ENCODE data around the gene GADD45G.

GADD45G gene

DNA sequence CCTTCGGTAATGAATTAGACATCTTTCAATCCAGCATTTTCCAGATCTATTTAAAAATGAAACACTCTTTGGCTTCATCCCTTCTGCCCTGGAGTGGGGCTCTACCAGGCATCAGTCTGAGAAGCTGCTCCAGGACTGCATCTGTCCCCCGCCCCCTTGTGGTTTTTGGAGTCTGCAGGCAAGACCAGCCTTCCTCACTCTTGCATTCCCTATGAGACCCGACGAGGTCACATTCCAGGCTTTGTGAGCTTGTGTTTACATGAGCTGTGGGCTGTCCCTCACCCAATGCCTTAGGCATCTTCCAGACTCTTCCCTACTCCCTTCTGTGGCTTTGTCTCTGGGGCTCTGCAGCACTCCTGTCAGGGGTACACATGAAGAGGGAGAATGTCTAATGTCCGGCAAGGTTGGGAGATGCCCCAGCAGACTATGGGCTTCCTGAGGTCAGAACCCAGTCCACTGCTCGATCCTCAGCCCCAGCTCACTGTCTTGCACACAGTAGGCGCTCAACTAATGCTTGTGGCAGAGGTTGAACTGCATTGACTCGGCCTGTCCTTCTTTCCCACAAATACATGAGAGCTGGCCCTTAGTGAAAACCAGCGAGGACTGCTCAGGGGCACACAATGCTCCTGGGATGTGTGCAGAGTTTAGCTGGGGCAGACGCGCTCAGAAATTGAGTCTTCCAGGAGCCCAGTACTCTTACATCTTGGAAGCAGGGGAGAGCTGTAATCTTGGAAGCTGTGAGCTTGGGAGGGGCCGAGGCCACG lies 11.7 kb upstream of the GADD45G start:
- peak; percentile 60 for DNase-seq (ENCODE audit: low spot score)

DNA sequence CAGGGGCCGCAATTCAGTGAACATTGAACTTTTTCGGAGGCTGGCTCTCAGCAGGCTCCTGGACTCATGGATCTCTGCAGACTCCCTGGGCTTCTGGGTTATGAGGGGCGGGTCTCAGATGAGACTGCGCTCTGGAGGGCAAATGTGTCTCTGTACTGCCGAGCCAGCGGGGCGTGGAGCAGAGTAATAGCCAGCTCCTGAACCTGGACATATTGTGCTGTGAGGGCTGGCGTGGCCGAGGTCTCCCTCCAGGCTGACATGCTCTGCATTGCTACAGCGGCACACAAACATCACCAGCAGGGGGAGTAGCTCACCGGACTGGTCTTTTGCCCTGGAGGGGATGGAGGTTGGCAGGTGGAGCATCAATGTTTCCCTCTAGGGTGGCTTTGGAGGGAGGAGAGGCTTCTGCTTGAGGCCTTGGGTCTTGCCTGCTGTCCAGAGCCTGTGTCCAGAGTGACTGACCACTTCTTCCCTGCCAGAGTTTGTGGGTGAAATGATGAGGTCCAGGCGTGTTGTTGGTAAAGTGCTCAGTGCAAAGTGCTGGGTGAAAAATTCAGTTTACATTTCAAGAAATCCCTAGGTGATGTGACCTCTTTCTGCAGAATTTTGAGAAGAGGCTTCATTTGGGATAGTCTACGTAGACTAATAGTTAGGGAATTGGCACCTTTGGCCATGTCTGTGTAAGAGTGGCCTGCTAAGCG lies 10.9 kb upstream of the GADD45G start:
- peak; percentile 57 for DNase-seq (ENCODE audit: low spot score)

DNA sequence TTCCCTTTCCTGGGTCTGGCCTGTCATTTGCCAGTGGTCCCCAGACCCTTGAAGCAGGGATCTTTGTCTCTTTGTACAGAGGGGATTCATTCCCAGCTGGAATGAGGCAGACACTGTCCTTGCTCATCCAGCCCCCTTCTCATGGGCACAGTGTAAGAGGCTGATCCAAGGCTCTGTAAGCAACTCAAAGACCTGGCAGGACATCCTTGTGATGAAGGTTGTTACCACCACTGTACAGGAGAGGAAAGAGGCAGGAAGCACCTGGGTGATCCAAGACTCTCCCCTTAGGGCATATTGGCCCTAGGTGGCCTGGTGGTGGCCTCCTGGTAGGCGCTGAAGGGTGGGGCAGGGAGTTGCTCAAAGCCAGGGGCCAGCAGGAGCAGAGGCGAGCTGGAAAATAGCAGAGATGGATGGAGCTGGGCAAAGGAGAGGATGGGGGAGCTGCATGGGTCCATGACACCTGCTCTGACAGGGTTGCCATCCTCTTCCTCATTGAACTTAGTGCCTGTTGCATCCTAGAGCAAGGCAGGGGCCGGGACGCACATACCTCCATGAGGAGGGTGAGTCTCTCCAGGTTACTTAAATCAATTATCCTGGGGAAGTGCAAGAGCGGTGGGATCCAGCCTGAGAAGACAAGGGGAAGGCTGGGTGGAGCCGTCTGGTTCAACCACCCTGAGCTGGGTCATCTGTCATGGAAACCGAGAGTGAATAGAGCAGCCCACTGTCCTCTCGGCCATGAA lies 9.8 kb upstream of the GADD45G start:
- peak; percentile 33 for DNase-seq (ENCODE audit: low spot score)

DNA sequence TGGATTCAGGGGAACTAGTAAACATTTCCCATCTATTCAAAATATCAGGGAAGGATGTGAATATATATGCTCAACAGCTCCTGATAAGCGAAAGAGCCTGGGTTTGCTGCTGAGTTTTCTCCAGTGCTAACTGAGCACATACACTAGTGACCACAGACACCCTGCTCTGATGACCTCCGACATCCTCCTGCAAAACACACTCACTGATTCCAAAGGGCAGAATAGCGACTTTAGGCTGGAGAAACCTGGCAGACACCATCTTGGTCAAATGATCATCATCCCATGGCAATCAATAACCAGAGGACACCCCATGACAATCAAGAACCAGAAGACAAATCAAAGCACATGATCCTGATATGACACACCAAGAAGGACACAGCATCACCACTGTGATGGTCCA lies 9.2 kb upstream of the GADD45G start:
- DNase-seq (ENCODE audit: low spot score), result no peak

DNA sequence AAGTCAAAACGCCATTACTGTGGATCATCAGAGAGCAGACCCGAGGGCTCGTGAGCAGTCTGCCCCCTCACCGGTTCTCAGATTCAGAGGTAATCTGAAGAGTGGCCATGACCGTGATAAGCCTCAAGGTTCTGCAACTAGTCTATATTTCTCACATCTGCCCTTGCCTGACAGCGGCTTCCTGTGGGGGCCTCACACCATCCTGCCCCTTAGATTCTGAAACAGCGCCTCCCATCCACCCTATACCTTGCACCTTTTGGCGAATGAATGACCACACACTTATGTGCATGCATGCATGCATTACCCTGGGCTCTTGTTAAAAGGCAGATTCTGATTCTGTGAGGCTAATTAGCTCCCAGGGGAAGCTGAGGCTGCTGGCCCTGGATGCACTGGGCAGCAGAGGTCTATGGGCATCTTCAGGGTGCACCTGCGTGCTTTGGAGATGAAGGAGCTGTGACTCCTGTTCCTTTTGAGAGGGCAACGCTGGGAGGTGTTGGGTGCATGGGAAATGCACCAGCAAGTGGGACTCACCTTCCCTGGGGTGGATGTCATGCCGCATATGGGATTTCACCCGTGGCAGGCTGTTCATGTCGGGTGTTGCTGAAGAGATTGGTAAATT lies 7.8 kb upstream of the GADD45G start:
- peak; percentile 44 for DNase-seq (ENCODE audit: low spot score)

DNA sequence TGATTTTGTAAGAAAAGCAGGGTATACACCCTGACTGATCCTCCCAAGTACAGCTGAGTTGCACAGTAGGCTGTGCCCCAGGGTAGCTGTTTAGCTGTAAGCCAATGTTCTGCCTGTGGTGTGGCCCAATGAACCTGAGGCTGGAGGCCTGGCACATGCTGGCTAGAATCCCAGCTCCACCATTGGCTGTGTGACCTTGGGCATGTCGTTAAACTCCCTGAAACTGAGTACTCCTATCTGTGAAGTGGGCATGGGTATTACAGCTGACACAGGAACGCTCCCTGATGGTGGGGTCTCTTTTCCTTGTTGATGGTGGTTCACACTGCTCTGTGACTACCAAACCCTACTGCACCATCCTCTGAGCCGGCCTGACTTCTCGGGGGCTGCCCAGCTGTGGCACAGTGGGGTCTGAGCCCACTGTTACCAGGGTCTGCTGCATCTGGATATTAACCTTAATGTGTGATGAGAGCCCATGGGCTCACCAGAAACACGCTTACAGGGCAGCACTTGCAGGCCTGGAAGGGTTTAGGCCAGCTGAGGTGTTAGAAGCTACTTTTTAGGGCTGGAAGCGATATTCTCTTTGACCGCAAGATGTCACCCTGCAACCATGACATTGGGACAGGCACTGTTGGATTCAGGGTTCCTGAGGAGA lies 7.0 kb upstream of the GADD45G start:
- peak; percentile 73 for DNase-seq (ENCODE audit: low spot score)

DNA sequence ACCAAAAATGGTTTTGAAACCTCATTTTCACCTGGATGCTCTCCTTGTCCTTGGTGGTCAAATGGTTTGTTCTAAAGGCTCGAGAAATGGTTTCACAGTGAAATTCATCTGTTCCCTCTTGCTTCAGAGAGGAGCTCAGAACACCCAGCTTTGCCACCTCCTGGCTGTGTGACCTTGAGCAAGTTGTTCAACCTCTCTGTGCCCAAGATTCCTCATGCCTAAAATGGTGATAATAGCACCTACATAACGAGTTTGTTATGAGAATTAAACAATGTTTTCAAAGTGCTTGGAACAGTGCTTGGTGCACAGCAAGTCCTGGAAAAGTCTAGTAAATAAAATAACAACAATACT lies 6.5 kb upstream of the GADD45G start:
- no peak for DNase-seq (ENCODE audit: low spot score)

DNA sequence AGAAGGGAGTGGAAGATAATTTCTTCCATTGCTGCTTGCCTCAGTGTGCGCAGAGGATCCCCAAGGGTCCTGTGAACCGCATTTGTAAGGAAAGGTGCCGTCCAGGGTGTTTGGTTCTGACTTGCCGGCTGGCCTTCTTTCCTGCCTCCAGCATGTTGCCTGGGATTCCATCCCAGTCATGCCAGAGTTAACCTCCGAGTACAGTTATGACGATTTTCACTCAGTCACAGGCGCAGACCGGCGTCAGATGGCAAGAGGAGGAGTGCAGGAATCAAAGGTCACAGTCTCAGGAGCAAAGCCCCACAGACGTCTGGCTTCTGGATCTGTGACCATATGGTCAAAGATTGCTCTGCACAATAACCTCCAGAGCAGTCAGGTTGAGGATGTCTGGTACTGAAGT lies 5.9 kb upstream of the GADD45G start:
- peak; percentile 37 for DNase-seq (ENCODE audit: low spot score)

DNA sequence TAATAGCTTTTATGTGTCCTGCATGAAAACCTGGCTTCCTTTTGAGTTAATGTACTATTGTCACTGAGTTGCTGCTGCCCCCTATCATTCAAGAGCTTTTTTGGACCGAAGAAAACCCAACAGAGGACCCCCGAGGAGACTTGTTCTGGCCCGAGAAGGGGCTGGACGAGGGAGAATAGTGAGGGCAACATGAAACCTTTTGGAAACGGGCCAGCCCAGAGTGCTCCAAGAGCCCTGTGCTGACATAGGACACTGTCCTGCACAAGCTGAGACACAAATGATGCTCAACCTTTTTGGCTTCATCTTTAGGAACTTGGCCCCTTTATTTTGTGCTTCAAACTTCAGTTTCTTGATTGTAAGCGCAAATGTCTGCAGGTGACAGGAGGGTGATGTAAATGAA lies 4.0 kb upstream of the GADD45G start:
- DNase-seq (ENCODE audit: low spot score), result peak; percentile 36

DNA sequence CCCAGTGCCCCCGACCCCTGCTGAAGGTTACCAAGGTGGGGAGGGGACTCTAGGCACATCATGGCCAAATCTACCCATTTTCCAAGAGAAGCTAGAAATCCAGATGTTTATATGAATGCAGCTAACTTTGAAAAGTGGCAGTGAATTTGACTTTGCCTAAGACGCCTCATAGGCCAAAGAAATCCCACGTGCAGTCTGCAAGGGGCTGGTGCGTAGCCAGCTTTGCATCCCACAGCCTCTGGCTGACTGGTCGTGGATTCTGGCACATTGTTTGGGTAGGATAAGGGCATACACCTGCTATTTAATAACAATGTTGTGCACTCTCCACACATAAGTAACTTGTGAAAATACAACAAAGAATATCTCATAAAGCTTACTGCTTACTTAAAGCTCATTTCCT lies 3.5 kb upstream of the GADD45G start:
- no peak for DNase-seq (ENCODE audit: low spot score)

DNA sequence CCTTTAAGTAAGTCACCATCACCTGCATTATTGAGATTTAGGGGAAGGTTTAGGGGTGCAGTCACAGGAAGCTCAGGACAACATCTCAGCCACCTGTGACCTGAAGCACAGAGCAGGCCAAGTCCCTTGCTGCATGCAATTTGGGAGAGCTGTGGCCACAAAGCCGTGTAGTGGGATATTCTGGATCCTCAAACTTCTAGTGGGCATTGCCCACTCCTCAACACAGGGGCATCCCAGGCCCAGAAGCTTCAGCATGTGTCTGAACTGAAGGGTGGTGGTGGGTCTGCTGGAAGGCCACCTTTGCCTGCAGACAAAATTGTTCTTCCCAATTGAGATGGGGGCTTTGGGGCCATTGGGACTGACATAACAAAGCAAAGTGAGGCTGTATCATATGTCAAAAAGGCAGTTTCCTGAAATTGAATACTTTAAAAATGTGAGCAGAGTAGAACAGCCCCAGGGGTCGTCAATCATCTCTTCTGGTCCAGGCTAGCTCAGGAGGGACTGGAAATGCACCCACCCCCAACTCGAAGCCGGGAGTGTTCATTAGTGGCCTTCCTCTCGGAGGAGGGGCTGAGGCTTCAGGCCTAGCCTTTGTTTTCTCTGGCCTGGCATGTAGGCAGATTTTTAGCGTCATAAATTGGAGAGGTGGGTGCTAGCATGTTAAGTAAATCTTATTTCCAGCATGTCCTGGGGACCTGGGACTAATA lies 2.8 kb upstream of the GADD45G start:
- peak; percentile 25 for DNase-seq (ENCODE audit: low spot score)

DNA sequence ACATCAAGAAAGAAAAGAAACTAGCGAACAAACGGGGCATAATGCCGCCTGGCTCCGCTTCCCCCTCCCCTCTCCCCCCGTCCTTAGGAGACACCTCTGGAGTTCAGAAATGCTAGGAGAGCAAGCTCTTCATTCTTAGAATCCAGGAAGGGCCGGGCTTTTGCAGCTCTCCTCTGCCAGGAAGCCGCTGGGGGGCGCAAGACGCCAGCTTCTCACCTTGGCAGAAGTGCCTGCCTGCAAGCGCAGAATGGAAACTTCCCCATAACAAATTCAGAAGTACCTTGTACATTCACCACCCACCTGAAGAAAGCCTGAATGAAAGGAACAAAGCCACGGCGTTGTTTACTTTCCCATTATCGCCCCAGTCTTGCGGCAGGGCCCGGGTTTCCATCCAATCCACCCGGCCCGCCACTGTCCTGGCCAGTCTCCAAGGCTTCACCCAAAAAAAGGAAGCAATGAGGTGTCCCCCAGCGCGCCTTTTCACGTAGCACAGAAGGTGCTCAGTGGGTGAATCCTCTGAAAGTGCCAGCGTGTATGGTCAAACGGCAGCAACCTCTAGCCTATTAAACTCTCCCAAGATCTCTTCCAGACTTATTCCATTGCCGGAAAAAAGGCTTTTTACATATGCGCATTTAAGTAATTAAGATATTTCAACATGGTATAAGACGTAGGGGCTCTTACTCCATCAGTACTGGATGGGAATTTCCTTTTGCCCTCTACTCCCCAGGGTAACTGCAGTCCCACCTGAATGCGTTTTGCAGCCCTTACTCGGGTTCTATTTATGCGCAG lies 1.6 kb upstream of the GADD45G start:
- DNase-seq (ENCODE audit: low spot score), result peak; percentile 91

DNA sequence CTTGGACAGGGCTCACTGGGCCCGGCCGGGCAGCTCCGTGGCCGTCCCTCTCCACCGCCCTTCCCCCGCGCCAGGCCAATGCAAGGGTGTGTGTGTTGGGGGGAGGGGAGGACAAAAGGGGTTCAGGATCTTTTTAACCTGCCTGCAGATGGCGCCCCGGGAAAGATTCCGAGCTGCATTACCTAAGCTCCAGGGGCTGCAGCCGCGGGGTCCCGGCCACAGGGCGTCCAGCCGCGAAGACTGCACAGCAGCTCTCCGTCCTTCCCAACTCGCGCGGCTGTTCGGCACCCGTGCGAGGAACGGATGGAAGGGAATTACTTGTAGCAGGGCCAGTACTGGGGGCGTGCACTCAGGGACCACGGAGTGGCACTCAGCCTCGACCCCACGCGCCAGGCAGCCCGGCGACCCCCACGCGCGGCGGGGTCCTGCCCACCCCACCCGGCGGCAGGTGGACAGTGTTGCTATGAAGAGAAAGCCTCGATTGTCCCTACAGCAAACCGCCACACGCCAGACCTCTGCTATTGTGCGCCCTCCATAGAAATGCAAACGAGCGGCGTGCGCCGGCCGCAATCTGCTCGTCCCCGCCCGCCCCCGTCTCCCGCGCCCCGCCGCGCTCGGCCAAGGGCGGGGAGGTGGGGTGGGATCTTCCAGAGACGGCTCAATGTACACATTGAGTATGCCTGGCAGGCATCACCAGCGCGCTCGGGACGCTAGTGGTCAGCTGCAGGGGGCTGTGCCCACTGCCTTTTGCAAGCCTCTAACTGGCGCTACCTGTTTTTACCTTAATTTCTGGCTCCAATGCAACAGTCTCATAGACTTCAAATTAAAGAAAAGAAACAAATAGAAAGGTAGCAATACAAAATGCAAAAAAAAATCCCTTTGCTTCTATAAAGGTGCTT lies 796 bp upstream of the GADD45G start:
- DNase-seq (ENCODE audit: low spot score), result peak; percentile 64

DNA sequence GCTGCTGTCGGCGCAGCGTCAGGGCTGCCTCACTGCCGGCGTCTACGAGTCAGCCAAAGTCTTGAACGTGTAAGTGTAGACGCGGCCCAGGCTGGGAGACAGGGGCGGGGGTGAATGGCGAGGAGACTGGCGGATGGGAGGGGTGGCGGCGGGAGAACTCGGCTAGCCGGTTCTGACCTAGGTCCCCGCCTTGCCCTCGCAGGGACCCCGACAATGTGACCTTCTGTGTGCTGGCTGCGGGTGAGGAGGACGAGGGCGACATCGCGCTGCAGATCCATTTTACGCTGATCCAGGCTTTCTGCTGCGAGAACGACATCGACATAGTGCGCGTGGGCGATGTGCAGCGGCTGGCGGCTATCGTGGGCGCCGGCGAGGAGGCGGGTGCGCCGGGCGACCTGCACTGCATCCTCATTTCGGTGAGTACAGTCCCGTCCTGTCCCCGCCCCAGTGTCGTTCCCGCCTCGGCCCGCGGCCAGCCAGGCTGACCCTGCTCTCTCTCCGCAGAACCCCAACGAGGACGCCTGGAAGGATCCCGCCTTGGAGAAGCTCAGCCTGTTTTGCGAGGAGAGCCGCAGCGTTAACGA lies 745 bp downstream of the GADD45G start:
- peak; percentile 77 for DNase-seq (ENCODE audit: low spot score)

DNA sequence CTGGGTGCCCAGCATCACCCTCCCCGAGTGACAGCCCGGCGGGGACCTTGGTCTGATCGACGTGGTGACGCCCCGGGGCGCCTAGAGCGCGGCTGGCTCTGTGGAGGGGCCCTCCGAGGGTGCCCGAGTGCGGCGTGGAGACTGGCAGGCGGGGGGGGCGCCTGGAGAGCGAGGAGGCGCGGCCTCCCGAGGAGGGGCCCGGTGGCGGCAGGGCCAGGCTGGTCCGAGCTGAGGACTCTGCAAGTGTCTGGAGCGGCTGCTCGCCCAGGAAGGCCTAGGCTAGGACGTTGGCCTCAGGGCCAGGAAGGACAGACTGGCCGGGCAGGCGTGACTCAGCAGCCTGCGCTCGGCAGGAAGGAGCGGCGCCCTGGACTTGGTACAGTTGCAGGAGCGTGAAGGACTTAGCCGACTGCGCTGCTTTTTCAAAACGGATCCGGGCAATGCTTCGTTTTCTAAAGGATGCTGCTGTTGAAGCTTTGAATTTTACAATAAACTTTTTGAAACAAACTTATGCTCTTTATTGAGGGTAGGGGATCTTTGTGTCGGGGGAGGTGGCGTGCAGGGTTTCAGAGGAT lies 1.3 kb downstream of the GADD45G start:
- DNase-seq (ENCODE audit: low spot score), result no peak

DNA sequence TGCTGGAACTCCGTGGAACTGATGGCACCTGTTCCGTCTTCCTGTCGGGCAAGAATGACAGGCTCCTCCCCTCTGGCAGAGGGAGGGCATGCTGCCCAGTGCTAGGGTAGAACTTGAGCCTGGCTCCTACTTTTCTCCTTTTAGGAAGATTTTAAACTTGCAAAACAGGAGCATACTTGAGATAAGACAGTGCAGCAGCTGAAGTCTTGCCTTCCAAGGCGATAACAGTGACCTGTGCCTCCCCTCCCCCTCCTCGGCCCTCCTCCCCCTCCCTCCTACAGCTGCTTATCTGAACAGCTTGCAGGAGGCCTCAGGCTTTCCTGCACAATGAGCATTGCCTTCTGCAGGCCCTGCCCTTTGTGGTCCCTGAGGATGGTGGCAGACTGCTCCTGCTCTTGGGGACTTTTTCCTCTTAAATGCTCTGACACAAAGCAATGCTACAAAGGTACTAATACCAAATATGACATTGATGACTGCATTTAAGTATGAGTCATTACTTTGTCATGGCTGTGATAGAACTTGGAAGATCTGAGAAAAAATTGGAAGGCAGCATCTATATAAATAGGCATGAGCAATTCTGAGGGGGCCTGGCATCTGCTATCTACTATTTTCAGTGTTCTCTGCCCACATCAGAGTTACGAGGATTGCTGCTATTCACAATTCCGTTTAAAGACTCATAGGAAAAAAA lies 2.0 kb downstream of the GADD45G start:
- no peak for DNase-seq (ENCODE audit: low spot score)

DNA sequence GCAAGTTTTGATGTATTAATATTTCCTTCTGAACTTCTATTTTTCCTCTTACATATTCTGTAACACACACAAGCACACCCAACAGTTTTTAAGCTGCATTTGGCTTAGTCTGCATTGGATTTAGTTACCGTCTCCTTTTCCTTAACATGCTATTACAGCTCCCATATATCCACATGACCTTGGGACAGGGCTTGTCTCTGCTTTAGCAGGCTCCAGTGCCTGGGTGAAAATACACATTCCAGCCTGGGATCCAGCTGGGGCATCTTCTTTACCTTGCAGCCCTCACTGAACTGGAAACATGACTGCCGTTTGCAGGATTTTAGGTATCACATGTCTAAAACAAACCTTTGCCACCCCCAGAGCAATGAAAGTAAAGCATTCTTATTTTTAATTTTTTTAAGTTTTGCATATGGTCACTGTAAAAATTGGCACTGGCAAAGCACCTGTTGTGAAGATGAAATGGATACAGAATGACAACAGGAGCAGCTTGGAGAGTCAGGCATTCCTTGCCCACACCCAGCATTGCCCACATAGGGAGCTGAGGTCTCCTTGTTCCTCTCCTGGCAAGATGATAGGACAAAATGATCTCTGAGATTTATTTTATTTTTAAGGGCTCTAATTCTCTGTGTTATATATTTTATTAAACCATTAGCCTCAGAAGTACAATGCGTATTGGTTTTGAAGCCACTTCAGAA lies 4.0 kb downstream of the GADD45G start:
- DNase-seq (ENCODE audit: low spot score), result no peak

All from left forelimb (tissue), 1 donor.